HL-60 (cell line): ENCODE results near the gene ZBTB5.
"Not testable (repeated sequence)": the region's sequence is repeated elsewhere in the genome, so short reads cannot be mapped to it uniquely, and the experiment has no call there.

Experiments used
- DNase-seq, 2 experiments: peaks; one replicate each; pipeline ENCODE4 v3.0.0-alpha.2; 2010 to 2020; ENCODE audit warnings: low read depth in 1 of 2, low spot score in 1 of 2
- H3K27ac ChIP-seq: fragments of 250-450 bp; sonication (Bioruptor Pico); replicated peaks from 2 replicates; pipeline ENCODE4 v1.5.1; 2020; ENCODE audit warnings: mild to moderate bottlenecking, moderate library complexity
- H3K27me3 ChIP-seq: fragments of 250-450 bp; sonication (Bioruptor Pico); 2 replicates; pipeline ENCODE4 v1.5.1; 2021; ENCODE audit warnings: mild to moderate bottlenecking, moderate library complexity; ENCODE audit not compliant: insufficient read depth, poor library complexity, severe bottlenecking
- H3K4me3 ChIP-seq: replicated peaks from 2 replicates; pipeline ENCODE4 v1.5.1; 2011; ENCODE audit warnings: mild to moderate bottlenecking, control low read depth, low read length; ENCODE audit not compliant: insufficient read depth
- GABPA ChIP-seq: IDR thresholded peaks from 2 replicates; pipeline ENCODE4 v1.6.1; 2012; ENCODE audit warnings: low read depth
- POLR2AphosphoS5 ChIP-seq: IDR thresholded peaks from 2 replicates; pipeline ENCODE4 v1.6.1; 2012; ENCODE audit warnings: low read depth
- SPI1 ChIP-seq: IDR thresholded peaks from 2 replicates; pipeline ENCODE4 v1.6.1; 2012; ENCODE audit warnings: low read depth, mild to moderate bottlenecking, borderline replicate concordance
- TF ChIP-seq, protein P1 (sequence below): IDR thresholded peaks from one replicate; pipeline ENCODE4 v1.5.1; 2011; ENCODE audit warnings: low read length, control low read depth, inconsistent platforms; ENCODE audit not compliant: insufficient read depth
- TF ChIP-seq, protein P2 (sequence below): IDR thresholded peaks from 2 replicates; pipeline ENCODE4 v1.6.1; 2012; ENCODE audit warnings: low read depth; ENCODE audit not compliant: insufficient replicate concordance

Gene ZBTB5

GRCh38 chr9:37512437-37512836 lies 47.2 kb upstream of the ZBTB5 start:
- TF ChIP-seq SPI1 (no peak), POLR2AphosphoS5 (no peak), GABPA (no peak)
- TF ChIP-seq, protein P1, sequence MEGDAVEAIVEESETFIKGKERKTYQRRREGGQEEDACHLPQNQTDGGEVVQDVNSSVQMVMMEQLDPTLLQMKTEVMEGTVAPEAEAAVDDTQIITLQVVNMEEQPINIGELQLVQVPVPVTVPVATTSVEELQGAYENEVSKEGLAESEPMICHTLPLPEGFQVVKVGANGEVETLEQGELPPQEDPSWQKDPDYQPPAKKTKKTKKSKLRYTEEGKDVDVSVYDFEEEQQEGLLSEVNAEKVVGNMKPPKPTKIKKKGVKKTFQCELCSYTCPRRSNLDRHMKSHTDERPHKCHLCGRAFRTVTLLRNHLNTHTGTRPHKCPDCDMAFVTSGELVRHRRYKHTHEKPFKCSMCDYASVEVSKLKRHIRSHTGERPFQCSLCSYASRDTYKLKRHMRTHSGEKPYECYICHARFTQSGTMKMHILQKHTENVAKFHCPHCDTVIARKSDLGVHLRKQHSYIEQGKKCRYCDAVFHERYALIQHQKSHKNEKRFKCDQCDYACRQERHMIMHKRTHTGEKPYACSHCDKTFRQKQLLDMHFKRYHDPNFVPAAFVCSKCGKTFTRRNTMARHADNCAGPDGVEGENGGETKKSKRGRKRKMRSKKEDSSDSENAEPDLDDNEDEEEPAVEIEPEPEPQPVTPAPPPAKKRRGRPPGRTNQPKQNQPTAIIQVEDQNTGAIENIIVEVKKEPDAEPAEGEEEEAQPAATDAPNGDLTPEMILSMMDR, result no peak
- TF ChIP-seq, protein P2, sequence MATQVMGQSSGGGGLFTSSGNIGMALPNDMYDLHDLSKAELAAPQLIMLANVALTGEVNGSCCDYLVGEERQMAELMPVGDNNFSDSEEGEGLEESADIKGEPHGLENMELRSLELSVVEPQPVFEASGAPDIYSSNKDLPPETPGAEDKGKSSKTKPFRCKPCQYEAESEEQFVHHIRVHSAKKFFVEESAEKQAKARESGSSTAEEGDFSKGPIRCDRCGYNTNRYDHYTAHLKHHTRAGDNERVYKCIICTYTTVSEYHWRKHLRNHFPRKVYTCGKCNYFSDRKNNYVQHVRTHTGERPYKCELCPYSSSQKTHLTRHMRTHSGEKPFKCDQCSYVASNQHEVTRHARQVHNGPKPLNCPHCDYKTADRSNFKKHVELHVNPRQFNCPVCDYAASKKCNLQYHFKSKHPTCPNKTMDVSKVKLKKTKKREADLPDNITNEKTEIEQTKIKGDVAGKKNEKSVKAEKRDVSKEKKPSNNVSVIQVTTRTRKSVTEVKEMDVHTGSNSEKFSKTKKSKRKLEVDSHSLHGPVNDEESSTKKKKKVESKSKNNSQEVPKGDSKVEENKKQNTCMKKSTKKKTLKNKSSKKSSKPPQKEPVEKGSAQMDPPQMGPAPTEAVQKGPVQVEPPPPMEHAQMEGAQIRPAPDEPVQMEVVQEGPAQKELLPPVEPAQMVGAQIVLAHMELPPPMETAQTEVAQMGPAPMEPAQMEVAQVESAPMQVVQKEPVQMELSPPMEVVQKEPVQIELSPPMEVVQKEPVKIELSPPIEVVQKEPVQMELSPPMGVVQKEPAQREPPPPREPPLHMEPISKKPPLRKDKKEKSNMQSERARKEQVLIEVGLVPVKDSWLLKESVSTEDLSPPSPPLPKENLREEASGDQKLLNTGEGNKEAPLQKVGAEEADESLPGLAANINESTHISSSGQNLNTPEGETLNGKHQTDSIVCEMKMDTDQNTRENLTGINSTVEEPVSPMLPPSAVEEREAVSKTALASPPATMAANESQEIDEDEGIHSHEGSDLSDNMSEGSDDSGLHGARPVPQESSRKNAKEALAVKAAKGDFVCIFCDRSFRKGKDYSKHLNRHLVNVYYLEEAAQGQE, result no peak
- H3K27ac ChIP-seq, result no peak overlapping the region
- no peaks in the 10 kb centered on the region for H3K27me3 ChIP-seq
- H3K4me3 ChIP-seq, result no peak overlapping the region
- no peak for DNase-seq

- TF ChIP-seq POLR2AphosphoS5, result peak; percentile 37; the same call in 1 of the 2 replicates
- no peak for TF ChIP-seq GABPA
- TF ChIP-seq SPI1, result no peak
- Histone ChIP-seq H3K4me3 (no peak overlapping the region), H3K27me3 (no peaks in the 10 kb centered on the region), H3K27ac (no peak overlapping the region)
- DNase-seq, result peak in 1 of 2 experiments; percentile 14
These were observed 46.1 kb upstream of the ZBTB5 start for GRCh38 chr9:37511016-37512010.

DNA sequence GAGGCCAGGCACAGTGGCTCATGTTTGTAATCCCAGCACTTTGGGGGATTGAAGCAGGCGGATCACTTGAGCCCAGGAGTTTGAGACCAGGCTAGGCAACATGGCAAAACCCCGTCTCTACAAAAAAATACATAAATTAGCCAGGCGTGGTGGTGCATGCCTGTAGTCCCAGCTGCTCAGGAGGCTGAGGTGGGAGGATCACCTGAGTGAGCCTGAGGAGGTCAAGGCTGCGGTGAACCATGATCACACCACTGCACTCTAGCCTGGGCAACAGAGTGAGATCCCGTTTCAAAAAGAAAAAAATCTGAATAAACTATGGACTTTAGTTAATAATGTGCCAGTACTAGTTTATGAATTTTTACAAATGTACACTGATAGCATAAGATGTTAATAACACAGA lies 44.8 kb upstream of the ZBTB5 start:
- not testable (repeated sequence) for H3K27ac ChIP-seq, H3K4me3 ChIP-seq

DNA sequence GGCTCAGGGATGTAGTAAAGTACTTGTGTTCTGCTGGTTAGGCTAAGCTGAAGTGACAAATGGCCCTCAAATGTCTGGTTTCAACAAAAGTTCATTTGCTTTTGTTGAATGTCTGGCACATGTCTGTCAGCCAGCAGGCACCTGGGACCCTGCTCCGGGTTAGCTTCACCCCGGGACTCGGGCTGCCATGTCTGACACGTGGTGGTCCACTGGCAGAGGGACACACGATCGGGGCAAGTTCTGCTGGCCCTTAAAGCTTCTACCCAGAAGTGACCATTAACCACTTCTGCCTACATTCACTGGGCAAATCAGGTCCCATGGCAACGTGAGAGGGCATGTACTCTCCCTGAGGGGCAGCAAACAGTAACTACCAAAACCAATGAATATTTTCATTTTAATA lies 44.3 kb upstream of the ZBTB5 start:
- DNase-seq, result no peak
- H3K27ac ChIP-seq, result no peak overlapping the region
- TF ChIP-seq, protein P1, result no peak
- TF ChIP-seq POLR2AphosphoS5 (no peak), GABPA (no peak), SPI1 (no peak)
- TF ChIP-seq, protein P2, result no peak
- H3K4me3 ChIP-seq, result no peak overlapping the region
- no peaks in the 10 kb centered on the region for H3K27me3 ChIP-seq

More for the DNA sequence above, 44.8 kb upstream of the ZBTB5 start:
- DNase-seq, H3K27me3 ChIP-seq: not testable (repeated sequence)

DNA sequence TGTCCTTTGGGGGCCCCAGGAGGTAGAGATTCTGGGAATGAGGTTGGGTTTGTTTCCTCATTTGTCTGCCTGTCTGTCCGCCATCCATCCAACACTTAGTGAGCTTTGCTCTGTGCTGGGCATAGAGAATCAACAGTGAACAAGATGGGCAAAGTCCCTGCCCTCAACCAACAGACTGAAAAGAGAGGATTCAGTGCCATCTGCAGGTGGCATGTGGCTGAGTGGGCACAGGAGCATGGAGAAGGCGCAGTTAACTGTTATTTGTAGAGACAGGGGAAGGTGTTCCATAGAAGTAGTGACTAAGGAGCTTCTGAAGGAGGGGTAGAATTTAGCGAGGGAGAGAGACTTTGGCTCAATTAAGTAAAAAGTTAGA lies 43.6 kb upstream of the ZBTB5 start:
- no peak overlapping the region for H3K4me3 ChIP-seq
- H3K27ac ChIP-seq, result no peak overlapping the region
- DNase-seq, result no peak
- no peaks in the 10 kb centered on the region for H3K27me3 ChIP-seq
- TF ChIP-seq, protein P2, result no peak
- TF ChIP-seq, protein P1, result no peak
- TF ChIP-seq GABPA (no peak), SPI1 (no peak), POLR2AphosphoS5 (no peak)
